GM13977 (cell line): ENCODE data around the gene GALNT12.

Experiments used
- DNase-seq: peaks from one replicate; pipeline ENCODE4 v3.0.0; 2012; ENCODE audit warnings: low spot score
- CTCF ChIP-seq: IDR thresholded peaks from 2 replicates; pipeline ENCODE4 v1.5.1; 2012; ENCODE audit warnings: mild to moderate bottlenecking, control low read depth; ENCODE audit not compliant: insufficient read depth; ENCODE audit errors: extremely low read depth, missing control alignments
- in situ Hi-C: fragments of 300-500 bp; cut with MboI; formaldehyde crosslinking; loops from one replicate; pipeline ENCODE4 v1.12.0; 2022; ENCODE audit warnings: low sequenced_read_pairs, low pct_unique_long_range_greater_than_20kb, mixed read lengths, inconsistent platforms; ENCODE audit not compliant: unreplicated experiment

The GALNT12 gene

DNA sequence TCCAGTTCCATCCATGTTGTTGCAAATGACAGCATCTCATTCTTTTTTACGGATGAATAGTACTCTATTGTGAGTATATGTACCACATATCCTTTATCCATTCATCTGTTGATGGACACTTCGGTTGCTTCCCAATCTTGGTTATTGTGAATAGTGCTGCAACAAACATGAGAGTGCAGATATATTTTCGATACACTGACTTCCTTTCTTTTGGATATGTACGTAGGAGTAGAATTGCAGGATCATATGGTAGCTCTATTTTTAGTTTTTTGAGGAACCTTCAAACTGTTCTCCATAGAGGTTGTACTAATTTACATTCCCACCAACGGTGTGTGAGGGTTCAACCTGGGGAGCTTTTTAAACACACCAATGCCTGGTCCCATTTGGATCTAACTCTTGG, 22.3 kb downstream of the GALNT12 start:
- TF ChIP-seq CTCF = no peak
- DNase-seq = no peak
- in situ Hi-C loops = no loop called here

DNA sequence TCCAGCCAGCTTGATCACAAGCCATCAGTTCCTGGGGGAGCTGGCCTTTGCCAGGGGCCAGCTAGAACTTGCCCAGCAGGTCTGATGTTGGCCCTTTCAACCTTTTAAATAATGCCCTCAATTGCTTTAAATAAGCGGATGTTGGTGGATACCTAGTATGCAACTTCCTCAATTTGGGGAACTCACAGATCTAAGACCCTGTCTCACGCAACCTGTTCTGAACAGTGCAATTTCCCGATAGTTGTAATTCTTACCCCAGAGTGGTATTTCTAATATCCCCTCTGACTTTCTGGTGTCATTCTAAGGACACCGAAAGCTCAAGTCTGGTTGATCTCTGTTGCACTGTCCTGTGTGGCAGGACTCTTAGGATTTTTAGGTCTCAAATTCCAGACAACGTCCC, 23.1 kb downstream of the GALNT12 start:
- TF ChIP-seq CTCF = no peak
- in situ Hi-C loops = no loop called here
- no peak for DNase-seq

DNA sequence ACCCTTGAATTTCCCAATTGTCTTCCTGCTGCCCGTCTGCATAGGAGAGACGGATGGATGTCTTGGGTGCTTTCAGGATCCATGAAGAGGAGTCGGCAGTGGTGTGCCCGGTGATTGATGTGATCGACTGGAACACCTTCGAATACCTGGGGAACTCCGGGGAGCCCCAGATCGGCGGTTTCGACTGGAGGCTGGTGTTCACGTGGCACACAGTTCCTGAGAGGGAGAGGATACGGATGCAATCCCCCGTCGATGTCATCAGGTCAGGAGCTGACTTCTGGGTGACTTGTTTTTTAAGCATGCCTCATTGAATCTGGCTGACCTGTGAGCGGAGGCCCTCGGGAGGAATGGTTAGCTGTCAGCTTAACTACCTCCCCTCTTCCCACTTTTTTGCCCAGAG, 24.2 kb downstream of the GALNT12 start:
- in situ Hi-C loops = no loop called here

GRCh38 chr9:98832768-98833089, 25.3 kb downstream of the GALNT12 start:
- in situ Hi-C loops = no loop called here
- no peak for DNase-seq
- TF ChIP-seq CTCF = no peak

More for the DNA sequence above, 24.2 kb downstream of the GALNT12 start:
- no peak for DNase-seq
- TF ChIP-seq CTCF = no peak

DNA sequence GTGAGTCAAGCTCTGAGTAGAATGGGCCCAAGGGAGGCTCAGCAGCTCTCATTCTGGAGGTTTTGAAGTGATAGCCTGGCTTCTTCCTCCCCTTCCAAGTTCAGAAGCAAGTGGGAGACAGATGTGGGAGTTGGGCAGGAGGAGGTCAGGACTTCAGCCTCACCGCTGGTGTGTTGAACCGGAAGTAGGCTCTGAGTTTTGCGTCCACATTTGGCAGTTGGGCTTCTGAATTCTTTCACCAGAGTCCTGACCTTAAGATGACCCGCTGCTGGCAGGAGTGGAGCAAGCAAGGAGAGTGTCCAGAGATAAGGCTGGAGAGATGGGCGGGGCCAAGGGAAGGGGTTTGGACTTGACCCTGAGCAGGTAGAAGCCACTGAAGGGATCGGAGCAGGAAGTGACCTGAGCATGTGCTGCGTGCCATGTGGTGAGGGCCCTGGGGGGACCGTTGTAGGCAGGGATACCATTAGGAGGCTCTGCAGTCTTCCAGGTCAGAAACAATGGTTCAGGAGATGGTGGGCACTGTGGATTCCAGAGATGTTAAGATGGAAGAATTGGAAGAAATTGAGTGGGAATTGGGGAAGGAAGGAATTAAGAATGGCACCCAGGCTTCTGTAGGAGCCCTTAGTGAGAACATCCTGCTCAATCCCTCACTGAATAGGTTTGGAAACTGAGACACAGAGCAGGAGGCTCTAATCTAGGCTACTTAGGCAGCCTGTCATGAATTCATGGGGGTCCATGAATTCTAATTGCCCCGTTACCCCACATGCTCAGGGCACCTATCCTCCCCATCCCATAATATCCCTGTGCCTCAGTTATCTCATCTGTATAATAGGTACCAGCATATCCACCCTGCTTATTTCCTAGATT, 25.9 kb downstream of the GALNT12 start:
- in situ Hi-C loops = no loop called here
- DNase-seq = no peak
- TF ChIP-seq CTCF = no peak

GRCh38 chr9:98834386-98834785, 26.9 kb downstream of the GALNT12 start:
- in situ Hi-C loops = no loop called here
- no peak for TF ChIP-seq CTCF
- no peak for DNase-seq
